NCI-H82 treated with DMSO at 0.1 percent for 48 hours (cell line): ENCODE data around the gene TSPAN18.

ENCODE experiments used
- DNase-seq: peaks from one replicate; lab custom pipeline; 2025; ENCODE audit not compliant: unreplicated experiment; lab: John Stamatoyannopoulos, UW

Gene TSPAN18

GRCh38 chr11:44950625-44951476 lies 224.1 kb downstream of the TSPAN18 start, which contains the start of gene TP53I11:
TP53I11 (minus strand) TSS chr11:44950883; CDS start chr11:44938335, 12,548 bp downstream.
- peak; percentile 46 for DNase-seq

DNA sequence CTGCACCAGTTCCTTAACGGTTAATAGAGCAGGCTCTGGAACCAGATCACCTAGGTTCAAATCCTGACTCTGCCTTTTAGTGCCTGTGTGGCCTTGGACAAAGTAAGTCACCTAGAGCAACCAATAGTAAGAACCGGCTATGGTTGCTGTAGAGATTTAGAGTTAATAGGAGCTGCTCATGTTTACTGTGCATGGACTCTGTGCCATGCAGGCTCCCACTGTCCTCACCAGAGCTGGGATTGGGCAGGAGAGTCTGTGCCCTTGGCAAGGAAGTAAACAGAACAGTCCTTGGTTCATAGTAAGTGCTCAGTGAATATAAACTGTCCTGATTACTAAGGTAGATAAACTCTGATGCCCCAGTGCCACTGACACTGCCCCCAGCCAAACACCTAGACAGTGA lies 225.3 kb downstream of the TSPAN18 start:
- no peak for DNase-seq

GRCh38 chr11:44952500-44953260 lies 225.9 kb downstream of the TSPAN18 start:
- DNase-seq: no peak

- peak; percentile 22 for DNase-seq
These were observed 227.5 kb downstream of the TSPAN18 start for GRCh38 chr11:44954051-44954906.

DNA sequence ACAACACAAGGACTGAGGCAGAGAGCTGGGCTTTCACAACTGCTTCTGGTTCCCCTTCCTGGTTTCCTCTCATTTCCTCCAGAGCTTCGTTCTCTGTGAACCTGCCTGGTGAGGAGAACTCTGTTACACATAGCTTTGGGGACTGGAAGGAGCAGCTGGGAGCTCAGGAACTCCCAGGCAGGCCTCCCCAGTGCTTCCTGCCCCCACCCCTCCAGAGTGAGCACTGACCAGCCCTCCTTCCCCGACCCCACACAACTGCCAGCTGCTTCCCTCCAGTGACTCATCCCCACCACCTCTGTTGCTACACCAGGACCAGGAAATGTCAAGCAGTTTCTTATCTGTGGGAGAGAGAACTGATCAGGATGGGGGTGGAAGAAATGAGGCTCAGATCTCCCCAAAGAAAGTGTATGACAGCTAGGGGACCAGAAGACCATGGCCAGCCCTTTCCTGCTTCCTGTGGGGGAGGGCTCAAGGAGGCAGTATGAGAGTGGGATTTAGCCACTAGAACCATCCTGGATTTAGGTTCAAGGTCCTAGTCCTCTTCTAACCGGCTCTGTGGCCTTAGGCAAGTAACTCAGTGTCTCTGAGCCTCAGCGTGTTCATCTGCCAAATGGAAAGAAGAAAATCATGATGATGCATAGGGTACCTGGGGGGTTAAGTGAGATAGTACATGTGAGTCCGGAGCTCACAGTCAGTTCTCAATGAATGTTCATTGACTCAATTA lies 228.4 kb downstream of the TSPAN18 start:
- no peak for DNase-seq

- no peak for DNase-seq
These were observed 230.3 kb downstream of the TSPAN18 start for GRCh38 chr11:44957040-44957515.

DNA sequence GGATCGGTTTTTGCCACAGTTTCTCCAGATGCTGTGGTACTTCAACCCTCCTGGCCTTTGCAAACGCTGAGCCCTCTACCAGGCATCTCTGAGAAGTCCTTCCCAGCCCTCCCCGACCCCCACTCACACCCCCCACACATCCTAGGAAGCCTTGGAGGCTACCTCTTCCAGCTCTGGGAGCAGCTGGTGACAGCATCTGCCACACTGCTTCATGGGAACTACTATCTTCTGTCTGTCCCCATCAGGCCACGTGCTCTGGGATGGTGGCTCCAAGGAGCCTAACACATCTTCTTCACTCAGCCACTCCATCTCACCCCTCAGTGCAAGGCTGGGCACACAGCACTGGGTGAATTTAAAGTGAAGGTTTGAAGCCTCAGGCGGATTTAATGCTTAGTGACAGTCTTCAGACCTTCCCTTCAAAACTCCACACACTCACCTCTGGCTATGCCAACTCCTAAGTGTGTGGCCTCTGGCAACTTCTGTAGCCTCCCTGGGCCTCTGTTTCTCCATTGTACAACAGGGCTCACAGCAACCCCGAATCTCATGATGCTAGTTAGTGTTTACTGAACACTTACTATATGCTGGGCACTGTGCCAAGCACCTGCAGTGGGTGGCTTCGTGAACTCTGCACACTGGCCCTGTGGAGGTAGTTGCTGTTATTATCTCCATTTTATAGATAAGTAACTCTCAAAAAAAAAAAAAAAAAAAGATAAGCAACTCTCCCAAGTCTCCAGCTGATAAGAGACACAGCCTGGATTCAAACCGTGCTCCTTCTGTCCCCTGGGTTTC lies 231.2 kb downstream of the TSPAN18 start:
- peak; percentile 41 for DNase-seq

DNA sequence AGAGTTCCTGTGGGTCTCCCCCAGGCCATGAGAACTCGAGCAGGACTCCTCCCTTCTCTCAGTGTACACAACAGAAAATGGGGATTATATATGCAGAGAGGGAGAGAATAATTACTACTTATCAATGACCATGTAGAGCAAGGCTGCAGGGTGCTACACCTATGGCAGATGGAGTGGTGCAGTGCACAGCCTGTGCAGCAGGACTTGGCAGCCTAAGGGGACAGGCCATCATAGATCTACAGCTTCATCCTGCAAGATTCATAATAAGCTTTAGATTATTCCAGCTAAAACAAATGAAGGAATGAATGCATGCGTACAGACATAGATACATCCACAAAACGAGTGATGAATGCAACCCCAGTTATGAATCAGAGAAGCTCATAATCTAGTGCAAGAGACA lies 232.3 kb downstream of the TSPAN18 start:
- DNase-seq: no peak

- DNase-seq: peak; percentile 86
These were observed 233.6 kb downstream of the TSPAN18 start for GRCh38 chr11:44960200-44960845.

- DNase-seq: no peak
These were observed 235.7 kb downstream of the TSPAN18 start for GRCh38 chr11:44962464-44962863.

DNA sequence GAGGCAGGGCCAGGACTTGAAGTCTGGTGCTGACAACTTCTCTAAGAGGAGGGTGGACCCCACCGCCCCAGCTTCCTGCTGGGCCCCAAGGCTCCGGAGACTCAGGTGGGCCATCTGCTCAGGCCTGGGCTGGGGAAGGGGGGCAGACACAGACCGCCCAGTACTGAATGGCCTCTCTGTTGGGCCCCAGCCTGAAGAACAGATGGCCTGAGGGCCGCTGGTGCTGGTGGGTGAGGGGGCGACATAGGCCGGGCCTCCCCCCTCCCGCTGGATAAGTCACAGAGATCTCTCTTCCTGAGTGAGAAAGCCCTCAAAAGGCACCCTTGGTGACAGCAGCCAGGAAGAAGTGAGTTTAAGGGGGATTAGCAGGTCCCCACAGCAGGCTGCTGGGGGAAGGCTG lies 236.4 kb downstream of the TSPAN18 start:
- DNase-seq: peak; percentile 86

GRCh38 chr11:44963948-44964347 lies 237.2 kb downstream of the TSPAN18 start:
- DNase-seq: no peak

GRCh38 chr11:44964526-44965209 lies 237.9 kb downstream of the TSPAN18 start:
- peak; percentile 45 for DNase-seq

- no peak for DNase-seq
These were observed 239.9 kb downstream of the TSPAN18 start for GRCh38 chr11:44966694-44967093.

DNA sequence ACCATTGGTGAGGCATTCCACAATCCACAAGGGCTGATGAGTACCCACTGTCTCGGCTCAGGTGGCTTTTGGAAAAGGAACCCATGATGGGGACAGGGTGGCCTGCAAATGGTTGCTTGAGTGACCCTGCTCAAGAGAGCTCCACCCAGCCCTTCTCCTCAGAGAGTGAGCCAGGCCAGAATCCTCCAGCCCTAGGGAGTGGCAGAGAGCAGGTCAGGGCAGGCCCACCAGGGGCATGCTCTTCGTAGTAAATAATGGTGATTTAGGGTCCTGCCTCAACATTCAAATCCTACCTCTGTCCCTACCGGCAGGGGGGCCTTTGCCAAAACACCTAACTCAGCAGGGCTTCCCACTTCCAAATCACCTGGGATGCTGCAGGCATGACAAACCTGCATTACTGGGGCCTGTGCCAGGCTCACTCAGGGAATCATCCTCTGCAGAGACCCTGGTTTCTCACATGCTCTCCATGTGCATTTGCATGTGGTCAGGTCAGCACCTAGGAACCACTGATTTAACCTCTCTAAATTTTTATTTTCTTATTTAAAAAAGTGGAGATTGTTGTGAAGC lies 241.3 kb downstream of the TSPAN18 start:
- DNase-seq: no peak

DNA sequence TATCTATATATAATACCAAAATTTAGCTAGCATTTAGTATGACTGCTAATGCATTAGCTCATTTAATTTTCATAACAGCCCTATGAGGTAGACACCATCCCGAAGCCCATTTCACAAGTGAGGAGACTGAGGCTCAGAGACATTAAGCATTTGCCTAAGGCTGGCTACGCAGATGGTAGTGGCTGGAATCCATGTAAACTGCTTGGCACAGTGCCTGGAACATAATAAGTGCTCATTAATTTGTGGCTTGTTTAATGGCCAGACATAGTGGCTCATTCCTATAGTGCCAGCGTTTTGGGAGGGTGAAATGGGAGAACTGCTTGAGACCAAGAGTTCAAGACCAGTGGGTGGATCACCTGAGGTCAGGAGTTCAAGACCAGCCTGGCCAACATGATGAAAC lies 241.7 kb downstream of the TSPAN18 start:
- no peak for DNase-seq

GRCh38 chr11:44969651-44970252 lies 243.0 kb downstream of the TSPAN18 start:
- no peak for DNase-seq

- no peak for DNase-seq
These were observed 243.5 kb downstream of the TSPAN18 start for GRCh38 chr11:44970293-44970692.
